T-helper 2 cell treated with Interferon-gamma antibody and Interleukin-4, amounts not matched to agents 5 μg/mL and 100 μg/mL, for 36 hours (primary cell): ENCODE results near the gene MRAS.

Experiments used
- DNase-seq: peaks from one replicate; pipeline ENCODE4 v3.0.0; 2021; ENCODE audit warnings: low spot score
- H3K27ac Mint-ChIP-seq: one replicate; pipeline ENCODE4 v1.8.0; 2021; ENCODE audit warnings: mild to moderate bottlenecking, mixed read lengths
- H3K27me3 Mint-ChIP-seq: one replicate; pipeline ENCODE4 v1.8.0; 2021; ENCODE audit warnings: low read depth, mixed read lengths
- H3K36me3 Mint-ChIP-seq: one replicate; pipeline ENCODE4 v1.8.0; 2021; ENCODE audit warnings: low read depth, mixed read lengths
- H3K4me1 Mint-ChIP-seq: one replicate; pipeline ENCODE4 v1.8.0; 2021; ENCODE audit warnings: low read depth, mixed read lengths
- H3K4me3 Mint-ChIP-seq: one replicate; pipeline ENCODE4 v1.8.0; 2022; ENCODE audit warnings: mild to moderate bottlenecking, moderate library complexity, mixed read lengths
- H3K9me3 Mint-ChIP-seq: one replicate; pipeline ENCODE4 v1.8.0; 2021; ENCODE audit warnings: mixed read lengths

The MRAS gene

GRCh38 chr3:138396752-138397410 is 48.5 kb downstream of the MRAS start:
- no peaks in the 10 kb centered on the region for H3K4me1 Mint-ChIP-seq
- DNase-seq, result no peak
- H3K27me3 Mint-ChIP-seq, result peaks cover 2% of the 10 kb centered on the region
- no peak overlapping the region for H3K27ac Mint-ChIP-seq
- no peak overlapping the region for H3K4me3 Mint-ChIP-seq
- no peaks in the 10 kb centered on the region for H3K36me3 Mint-ChIP-seq
- H3K9me3 Mint-ChIP-seq, result no peaks in the 10 kb centered on the region

- Mint-ChIP-seq H3K27me3 (no peaks in the 10 kb centered on the region), H3K4me3 (no peak overlapping the region), H3K27ac (no peak overlapping the region), H3K9me3 (no peaks in the 10 kb centered on the region), H3K36me3 (no peaks in the 10 kb centered on the region), H3K4me1 (no peaks in the 10 kb centered on the region)
- DNase-seq, result no peak
Measured at GRCh38 chr3:138397983-138398382, 49.6 kb downstream of the MRAS start.

- no peak for DNase-seq
- H3K9me3 Mint-ChIP-seq, result no peaks in the 10 kb centered on the region
- H3K27me3 Mint-ChIP-seq, result no peaks in the 10 kb centered on the region
- no peak overlapping the region for H3K27ac Mint-ChIP-seq
- H3K36me3 Mint-ChIP-seq, result no peaks in the 10 kb centered on the region
- no peaks in the 10 kb centered on the region for H3K4me1 Mint-ChIP-seq
- no peak overlapping the region for H3K4me3 Mint-ChIP-seq
Measured at GRCh38 chr3:138398791-138399575, 50.6 kb downstream of the MRAS start.

- H3K9me3 Mint-ChIP-seq, result no peaks in the 10 kb centered on the region
- DNase-seq, result no peak
- no peak overlapping the region for H3K27ac Mint-ChIP-seq
- no peak overlapping the region for H3K4me3 Mint-ChIP-seq
- no peaks in the 10 kb centered on the region for H3K4me1 Mint-ChIP-seq
- no peaks in the 10 kb centered on the region for H3K36me3 Mint-ChIP-seq
- H3K27me3 Mint-ChIP-seq, result peaks cover 3% of the 10 kb centered on the region
Measured at GRCh38 chr3:138399766-138400165, 51.4 kb downstream of the MRAS start.

GRCh38 chr3:138400651-138401070 is 52.3 kb downstream of the MRAS start:
- Mint-ChIP-seq H3K27me3 (peaks cover 3% of the 10 kb centered on the region), H3K9me3 (no peaks in the 10 kb centered on the region), H3K4me1 (no peaks in the 10 kb centered on the region), H3K27ac (no peak overlapping the region), H3K4me3 (no peak overlapping the region), H3K36me3 (no peaks in the 10 kb centered on the region)
- DNase-seq, result no peak

GRCh38 chr3:138401834-138402233 is 53.5 kb downstream of the MRAS start:
- Mint-ChIP-seq H3K9me3 (no peaks in the 10 kb centered on the region), H3K36me3 (no peaks in the 10 kb centered on the region), H3K27me3 (peaks cover 6% of the 10 kb centered on the region), H3K27ac (no peak overlapping the region), H3K4me1 (no peaks in the 10 kb centered on the region), H3K4me3 (no peak overlapping the region)
- DNase-seq, result no peak

GRCh38 chr3:138404121-138404520 is 55.7 kb downstream of the MRAS start:
- Mint-ChIP-seq H3K4me3 (no peak overlapping the region), H3K27me3 (peaks cover 16% of the 10 kb centered on the region), H3K36me3 (no peaks in the 10 kb centered on the region), H3K9me3 (no peaks in the 10 kb centered on the region), H3K27ac (no peak overlapping the region), H3K4me1 (no peaks in the 10 kb centered on the region)
- no peak for DNase-seq

- H3K4me1 Mint-ChIP-seq, result no peaks in the 10 kb centered on the region
- no peak overlapping the region for H3K27ac Mint-ChIP-seq
- no peaks in the 10 kb centered on the region for H3K36me3 Mint-ChIP-seq
- peaks cover 16% of the 10 kb centered on the region for H3K27me3 Mint-ChIP-seq
- no peak for DNase-seq
- no peak overlapping the region for H3K4me3 Mint-ChIP-seq
- H3K9me3 Mint-ChIP-seq, result no peaks in the 10 kb centered on the region
Measured at GRCh38 chr3:138405001-138405400, 56.6 kb downstream of the MRAS start.

DNA sequence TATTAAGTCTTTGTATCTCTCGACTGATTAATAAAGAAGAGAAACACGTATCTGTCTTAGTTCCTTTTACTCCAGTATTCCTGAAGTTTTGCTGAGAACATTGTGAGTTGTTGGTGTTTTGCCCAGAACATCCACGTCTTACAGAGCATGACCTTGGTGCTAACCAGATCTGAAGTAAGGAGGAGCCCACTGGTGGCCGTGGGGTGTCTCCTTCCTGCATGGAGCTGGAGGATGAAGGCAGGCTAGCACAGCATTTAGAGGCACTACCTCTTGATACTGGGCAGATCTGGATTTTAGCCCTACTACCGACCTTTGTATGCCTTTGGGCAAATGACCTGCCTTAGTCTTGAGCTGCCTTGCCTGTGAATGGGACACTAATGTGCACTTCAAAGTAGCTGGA is 57.1 kb downstream of the MRAS start:
- H3K4me3 Mint-ChIP-seq, result no peak overlapping the region
- H3K27me3 Mint-ChIP-seq, result peaks cover 16% of the 10 kb centered on the region
- H3K9me3 Mint-ChIP-seq, result no peaks in the 10 kb centered on the region
- H3K36me3 Mint-ChIP-seq, result no peaks in the 10 kb centered on the region
- no peak overlapping the region for H3K27ac Mint-ChIP-seq
- no peaks in the 10 kb centered on the region for H3K4me1 Mint-ChIP-seq
- no peak for DNase-seq

- Mint-ChIP-seq H3K9me3 (no peaks in the 10 kb centered on the region), H3K36me3 (no peaks in the 10 kb centered on the region), H3K27ac (no peak overlapping the region), H3K4me3 (no peak overlapping the region), H3K27me3 (peaks cover 16% of the 10 kb centered on the region), H3K4me1 (no peaks in the 10 kb centered on the region)
- DNase-seq, result no peak
Measured at GRCh38 chr3:138406606-138407005, 58.2 kb downstream of the MRAS start.

DNA sequence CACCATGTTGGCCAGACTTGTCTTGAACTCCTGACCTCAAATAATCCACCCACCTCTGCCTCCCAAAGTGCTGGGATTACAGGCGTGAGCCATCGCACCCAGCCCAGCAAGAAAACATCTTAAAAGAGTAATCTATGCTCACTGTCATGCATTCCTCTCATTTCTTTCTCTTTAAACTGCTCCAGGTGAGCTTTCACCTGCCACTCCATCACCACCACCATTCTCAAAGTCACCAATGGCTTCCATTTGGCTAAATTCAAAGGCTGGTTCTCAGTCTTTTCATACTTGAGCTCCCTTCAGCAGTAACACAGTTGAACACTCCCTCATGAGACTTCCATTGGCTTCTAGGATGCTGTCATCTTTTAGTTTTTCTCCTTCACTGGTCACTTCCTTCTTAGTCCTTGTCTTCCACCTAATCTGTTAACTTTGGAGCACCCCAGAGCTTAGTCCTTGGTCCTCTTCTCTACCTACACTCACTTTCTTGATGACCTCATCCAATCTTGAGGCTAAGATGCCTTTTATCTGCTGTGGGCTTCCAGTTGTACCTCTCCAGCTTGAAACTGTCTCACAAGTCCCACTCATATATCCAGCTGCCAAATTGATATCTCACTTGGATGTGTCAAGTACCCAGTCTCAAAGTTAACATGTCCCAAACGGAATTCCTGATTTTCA is 59.0 kb downstream of the MRAS start:
- H3K27ac Mint-ChIP-seq, result no peak overlapping the region
- peaks cover 16% of the 10 kb centered on the region for H3K27me3 Mint-ChIP-seq
- H3K36me3 Mint-ChIP-seq, result no peaks in the 10 kb centered on the region
- H3K4me3 Mint-ChIP-seq, result no peak overlapping the region
- no peaks in the 10 kb centered on the region for H3K4me1 Mint-ChIP-seq
- no peak for DNase-seq
- H3K9me3 Mint-ChIP-seq, result no peaks in the 10 kb centered on the region

DNA sequence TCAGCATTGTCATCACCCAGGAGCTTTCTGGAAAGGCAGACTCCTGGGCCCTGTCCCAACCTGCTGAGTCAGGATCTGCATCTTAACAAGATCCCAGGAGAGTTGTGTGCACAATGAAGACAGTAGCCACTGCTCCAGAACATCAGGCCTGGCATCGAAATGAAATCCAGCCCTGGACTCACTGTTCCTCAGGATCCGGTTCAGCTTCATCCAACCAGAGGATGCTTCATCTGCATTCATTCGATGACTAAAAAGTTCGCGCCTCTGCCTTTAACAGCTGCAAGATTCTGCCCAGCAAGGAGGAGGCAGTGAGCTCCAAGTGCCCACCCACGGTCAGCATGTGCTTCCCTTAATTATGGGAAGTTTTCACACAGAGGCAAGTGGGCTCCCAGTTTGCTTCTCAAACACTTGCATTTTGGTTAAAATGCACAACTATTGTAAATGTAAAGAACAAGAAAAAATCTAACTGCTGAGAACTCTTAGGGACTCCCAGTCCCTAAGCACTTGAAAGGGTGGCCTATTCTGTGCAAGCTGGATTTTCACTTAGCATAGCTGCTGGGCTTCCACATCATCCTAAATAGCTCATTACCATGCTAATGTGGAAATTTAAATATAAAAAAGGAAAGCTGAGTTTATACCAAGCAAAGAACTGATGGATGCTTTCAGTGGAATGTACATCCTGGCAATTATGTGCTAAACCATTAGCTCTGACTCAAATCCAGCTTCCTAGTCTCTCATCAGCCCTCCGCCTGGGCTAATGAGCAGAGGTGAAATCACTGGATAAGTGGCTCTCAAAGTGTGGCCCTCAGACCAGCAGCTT is 60.6 kb downstream of the MRAS start:
- Mint-ChIP-seq H3K9me3 (no peaks in the 10 kb centered on the region), H3K27ac (no peak overlapping the region), H3K27me3 (peaks cover 16% of the 10 kb centered on the region), H3K4me1 (no peaks in the 10 kb centered on the region), H3K4me3 (no peak overlapping the region), H3K36me3 (no peaks in the 10 kb centered on the region)
- DNase-seq, result no peak

DNA sequence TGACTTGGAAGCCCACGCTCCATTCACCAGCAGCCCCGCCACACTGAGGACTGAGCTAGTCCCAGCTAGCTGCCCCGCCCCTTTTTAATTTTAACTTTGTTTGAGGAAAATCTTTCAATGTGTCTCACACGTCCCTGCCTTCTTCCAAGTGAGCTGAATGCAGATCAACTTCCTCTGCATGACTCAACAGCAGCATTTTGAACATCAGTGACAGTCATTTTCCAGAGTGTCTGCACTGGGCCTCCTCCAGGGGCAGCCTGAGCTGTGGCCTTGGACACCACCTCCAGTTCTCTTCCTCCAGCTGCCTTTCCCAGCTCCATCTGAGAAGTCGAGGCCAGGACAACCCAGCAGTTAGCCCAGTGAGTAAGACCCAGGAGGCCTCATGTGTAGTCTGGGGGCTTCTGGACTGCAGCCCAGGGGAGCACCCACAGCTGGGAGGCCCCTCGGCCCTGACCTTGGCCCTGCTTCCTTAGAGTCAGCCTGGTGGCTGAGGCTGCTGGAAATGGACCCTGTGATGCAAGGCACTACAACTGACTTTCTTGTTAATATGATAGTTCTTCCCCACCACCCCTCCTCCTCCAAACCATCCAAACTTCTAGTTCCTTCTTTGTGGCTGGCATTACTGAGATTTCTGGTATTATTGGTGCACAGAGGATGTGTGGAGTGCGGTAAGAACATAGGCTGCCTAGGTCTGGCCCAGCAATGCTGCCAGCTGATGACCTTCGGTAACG is 64.6 kb downstream of the MRAS start:
- Mint-ChIP-seq H3K4me1 (no peaks in the 10 kb centered on the region), H3K27me3 (peaks cover 2% of the 10 kb centered on the region), H3K4me3 (no peak overlapping the region), H3K9me3 (no peaks in the 10 kb centered on the region), H3K27ac (no peak overlapping the region), H3K36me3 (no peaks in the 10 kb centered on the region)
- no peak for DNase-seq
